Smooth muscle cell (in vitro differentiated cells): ENCODE data around the gene LMBRD1. TPM values are rescaled to one million over a fixed set of nuclear protein-coding genes. Genes with fewer than 3 reads are reported as not detected.
"Not testable (repeated sequence)": the region's sequence is repeated elsewhere in the genome, so short reads cannot be mapped to it uniquely, and the experiment has no call there.

ENCODE experiments used
- DNase-seq: peaks from one replicate; lab custom pipeline; 2025; ENCODE audit not compliant: unreplicated experiment; lab: John Stamatoyannopoulos, UW
- H2AFZ ChIP-seq: fragments of 200-600 bp; sonication (generic); 2 replicates; pipeline ENCODE4 v1.6.0; 2016; ENCODE audit warnings: antibody characterized with exemption, low read depth, mild to moderate bottlenecking
- H3F3A ChIP-seq: fragments of 200-600 bp; sonication (generic); 2 replicates; pipeline ENCODE4 v1.6.0; 2017; ENCODE audit warnings: antibody characterized with exemption, low read depth
- H3K27ac ChIP-seq: fragments of 200-600 bp; sonication (generic); 2 replicates; pipeline ENCODE4 v1.5.1; 2016; ENCODE audit warnings: low read depth, mild to moderate bottlenecking
- H3K27me3 ChIP-seq: fragments of 200-600 bp; sonication (generic); 2 replicates; pipeline ENCODE4 v1.6.1; 2016; ENCODE audit warnings: low read depth, mild to moderate bottlenecking
- H3K36me3 ChIP-seq: fragments of 200-600 bp; sonication (generic); 2 replicates; pipeline ENCODE4 v1.5.1; 2016; ENCODE audit warnings: low read depth
- H3K4me1 ChIP-seq: fragments of 200-600 bp; sonication (generic); 2 replicates; pipeline ENCODE4 v1.5.1; 2016; ENCODE audit warnings: low read depth
- H3K4me2 ChIP-seq: fragments of 200-600 bp; sonication (generic); 2 replicates; pipeline ENCODE4 v1.6.0; 2016; ENCODE audit warnings: mild to moderate bottlenecking
- H3K4me3 ChIP-seq: fragments of 200-600 bp; sonication (generic); 2 replicates; pipeline ENCODE4 v1.5.1; 2016; ENCODE audit warnings: mild to moderate bottlenecking
- H3K79me2 ChIP-seq: fragments of 200-600 bp; sonication (generic); 2 replicates; pipeline ENCODE4 v1.6.0; 2016; ENCODE audit warnings: low read depth, mild to moderate bottlenecking
- H3K9ac ChIP-seq: fragments of 200-600 bp; sonication (generic); 2 replicates; pipeline ENCODE4 v1.6.0; 2016; ENCODE audit warnings: low read depth
- H3K9me3 ChIP-seq: fragments of 200-600 bp; sonication (generic); replicated peaks from 2 replicates; pipeline ENCODE4 v1.5.1; 2016; ENCODE audit warnings: low read depth
- H4K20me1 ChIP-seq: fragments of 200-600 bp; sonication (generic); 2 replicates; pipeline ENCODE4 v1.6.0; 2016; ENCODE audit warnings: low read depth
- WGBS: methylation state at CpG from one replicate; pipeline ENCODE4 v1.1.7; 2016; ENCODE audit warnings: low lambda C conversion rate; 5-methylcytosine and 5-hydroxymethylcytosine counted together
- polyA plus RNA-seq: library from polyadenylated mRNA; unstranded; fragments of >200 nt; fragmentation: Nextera tagmentation; extraction: Ambion mirVana; gene quantifications from 2 replicates; pipeline ENCODE4 v1.2.1, GENCODE V29; 2016
- total RNA-seq: library from RNA; depleted of rRNA; stranded (reverse); fragments of >200 nt; gene quantifications from 2 replicates; pipeline ENCODE4 v1.2.3, GENCODE V29; 2014
- TF ChIP-seq, protein P1 (sequence below): fragments of 200-600 bp; sonication (generic); IDR thresholded peaks from 2 replicates; pipeline ENCODE4 v1.5.1; 2017; ENCODE audit warnings: borderline replicate concordance, mild to moderate bottlenecking, antibody characterized with exemption; ENCODE audit not compliant: insufficient read depth, poor library complexity, severe bottlenecking

LMBRD1 gene
- total and polyA plus RNA-seq, 2 experiments from 2014 or later = 22.3 to 78.5 TPM

DNA sequence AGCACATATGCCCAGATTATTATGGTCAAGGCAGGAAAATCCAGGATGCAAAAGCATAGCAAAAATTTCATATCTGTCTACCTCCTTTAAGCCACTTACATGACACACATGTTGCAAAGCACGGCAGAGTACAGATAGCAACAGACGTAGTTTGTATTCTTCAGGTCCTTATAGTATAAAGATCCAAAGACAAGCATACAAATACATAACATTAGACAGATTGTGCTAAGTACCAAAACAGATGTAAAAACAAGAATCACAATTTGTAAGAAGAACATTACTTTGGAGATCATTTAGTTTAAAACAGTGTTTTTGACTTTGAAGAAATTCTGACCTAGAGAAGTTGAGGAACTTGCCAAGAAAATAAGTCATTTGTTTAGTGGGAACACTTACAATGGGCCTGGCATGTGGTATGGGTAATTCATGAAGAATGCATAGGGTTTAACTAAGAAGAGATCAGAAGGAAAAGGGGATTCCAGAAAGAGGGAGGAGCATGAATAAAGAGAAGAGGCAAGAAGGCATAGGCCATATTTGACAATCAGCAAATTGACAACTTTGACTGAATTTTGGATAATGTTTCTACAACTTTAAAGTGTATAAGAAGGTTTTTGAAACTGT is 30.6 kb upstream of the LMBRD1 start:
- no peak for DNase-seq
- H3K9ac ChIP-seq = no peak overlapping the region

DNA sequence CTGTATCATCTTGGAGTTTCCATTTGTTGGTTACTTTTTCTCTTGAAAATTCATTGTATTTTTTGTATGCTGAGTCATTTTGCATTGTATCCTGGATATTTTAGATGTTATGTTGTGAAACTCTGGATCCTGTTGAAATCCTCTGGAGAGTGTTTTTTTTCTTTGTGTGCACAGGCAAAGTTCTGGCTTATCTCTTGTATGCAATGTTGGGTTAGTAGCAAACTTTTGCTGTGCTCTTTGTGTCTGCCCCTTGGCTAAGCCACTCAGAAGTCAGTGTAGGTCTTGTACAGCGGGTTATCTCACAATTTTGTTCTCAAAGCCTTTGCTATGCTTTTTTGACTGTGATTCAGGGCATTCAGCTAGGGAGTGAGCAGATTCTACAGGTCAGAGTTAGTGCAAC is 29.1 kb upstream of the LMBRD1 start:
- Histone ChIP-seq H3K79me2 (no peaks in the 10 kb centered on the region), H3K36me3 (no peaks in the 10 kb centered on the region), H3K4me3 (no peak overlapping the region), H3K27me3 (no peaks in the 10 kb centered on the region), H3K4me1 (peaks cover 13% of the 10 kb centered on the region), H3K9me3 (no peaks in the 10 kb centered on the region), H4K20me1 (no peaks in the 10 kb centered on the region), H3K9ac (no peak overlapping the region), H2AFZ (peak overlapping the region; percentile 83), H3F3A (no peaks in the 10 kb centered on the region), H3K4me2 (no peak overlapping the region), H3K27ac (no peak overlapping the region)
- no peak for DNase-seq
- TF ChIP-seq, protein P1, sequence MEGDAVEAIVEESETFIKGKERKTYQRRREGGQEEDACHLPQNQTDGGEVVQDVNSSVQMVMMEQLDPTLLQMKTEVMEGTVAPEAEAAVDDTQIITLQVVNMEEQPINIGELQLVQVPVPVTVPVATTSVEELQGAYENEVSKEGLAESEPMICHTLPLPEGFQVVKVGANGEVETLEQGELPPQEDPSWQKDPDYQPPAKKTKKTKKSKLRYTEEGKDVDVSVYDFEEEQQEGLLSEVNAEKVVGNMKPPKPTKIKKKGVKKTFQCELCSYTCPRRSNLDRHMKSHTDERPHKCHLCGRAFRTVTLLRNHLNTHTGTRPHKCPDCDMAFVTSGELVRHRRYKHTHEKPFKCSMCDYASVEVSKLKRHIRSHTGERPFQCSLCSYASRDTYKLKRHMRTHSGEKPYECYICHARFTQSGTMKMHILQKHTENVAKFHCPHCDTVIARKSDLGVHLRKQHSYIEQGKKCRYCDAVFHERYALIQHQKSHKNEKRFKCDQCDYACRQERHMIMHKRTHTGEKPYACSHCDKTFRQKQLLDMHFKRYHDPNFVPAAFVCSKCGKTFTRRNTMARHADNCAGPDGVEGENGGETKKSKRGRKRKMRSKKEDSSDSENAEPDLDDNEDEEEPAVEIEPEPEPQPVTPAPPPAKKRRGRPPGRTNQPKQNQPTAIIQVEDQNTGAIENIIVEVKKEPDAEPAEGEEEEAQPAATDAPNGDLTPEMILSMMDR = no peak
- WGBS = 79% methylated on average over 1 of the region's 1 CpG

More for the DNA sequence above, 30.6 kb upstream of the LMBRD1 start:
- Histone ChIP-seq H4K20me1 (no peaks in the 10 kb centered on the region), H3K27ac (peak overlapping the region; percentile 34), H3K27me3 (no peaks in the 10 kb centered on the region), H3K36me3 (no peaks in the 10 kb centered on the region), H2AFZ (peak overlapping the region; percentile 37), H3K4me1 (peaks cover 13% of the 10 kb centered on the region), H3K9me3 (no peaks in the 10 kb centered on the region), H3K79me2 (no peaks in the 10 kb centered on the region), H3F3A (no peaks in the 10 kb centered on the region), H3K4me2 (peak overlapping the region; percentile 30), H3K4me3 (no peak overlapping the region)
- 25% methylated on average over 2 of the region's 2 CpGs for WGBS
- TF ChIP-seq, protein P1 = no peak

GRCh38 chr6:69824355-69824754 is 27.5 kb upstream of the LMBRD1 start:
- H3K27ac ChIP-seq, H3K79me2 ChIP-seq, H3K4me2 ChIP-seq, H4K20me1 ChIP-seq, H3K9me3 ChIP-seq, H2AFZ ChIP-seq, DNase-seq, H3K27me3 ChIP-seq, H3F3A ChIP-seq, H3K4me3 ChIP-seq, H3K36me3 ChIP-seq, H3K9ac ChIP-seq: not testable (repeated sequence)
- peaks cover 13% of the 10 kb centered on the region for H3K4me1 ChIP-seq
- WGBS = 79% methylated on average over 5 of the region's 5 CpGs

DNA sequence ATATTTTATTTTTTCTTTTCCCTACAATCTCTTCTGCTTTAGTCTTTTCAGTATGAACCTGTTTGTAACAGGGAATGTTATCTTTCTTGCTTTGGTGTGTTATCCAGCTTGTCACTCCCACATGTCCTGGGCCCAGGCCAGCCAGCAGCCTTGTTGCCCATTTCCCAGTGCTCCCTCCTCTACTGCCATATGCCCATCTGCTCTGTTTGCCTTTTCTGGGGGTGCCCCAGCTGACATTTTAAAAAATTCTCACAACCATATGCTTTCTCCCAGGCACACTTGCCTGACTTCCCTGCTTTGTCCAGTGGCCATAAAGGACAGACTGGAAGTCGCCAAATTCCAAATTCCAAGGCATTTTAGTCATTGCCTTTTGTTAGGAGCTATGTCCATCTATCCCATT is 23.6 kb upstream of the LMBRD1 start:
- Histone ChIP-seq H3K4me3 (no peak overlapping the region), H3K79me2 (no peaks in the 10 kb centered on the region), H3K36me3 (no peaks in the 10 kb centered on the region), H4K20me1 (no peaks in the 10 kb centered on the region), H3F3A (no peaks in the 10 kb centered on the region), H3K27me3 (no peaks in the 10 kb centered on the region), H3K4me2 (no peak overlapping the region), H3K27ac (no peak overlapping the region), H2AFZ (no peak overlapping the region), H3K4me1 (no peaks in the 10 kb centered on the region), H3K9ac (no peak overlapping the region), H3K9me3 (no peaks in the 10 kb centered on the region)
- no peak for DNase-seq
- 89% methylated on average over 1 of the region's 1 CpG for WGBS
- TF ChIP-seq, protein P1 = no peak
